Adipocyte (in vitro differentiated cells): Measurements from ENCODE around the gene THRSP.
"Not testable (repeated sequence)": the region's sequence is repeated elsewhere in the genome, so short reads cannot be mapped to it uniquely, and the experiment has no call there.

Source experiments
- DNase-seq: peaks from one replicate; pipeline ENCODE4 v3.0.0-alpha.2; 2015; ENCODE audit warnings: low read depth
- H3K27me3 ChIP-seq: replicated peaks from 2 replicates; pipeline ENCODE4 v1.7.0; 2013; ENCODE audit warnings: mild to moderate bottlenecking, low read length, moderate library complexity; ENCODE audit not compliant: control insufficient read depth, insufficient read depth
- H3K36me3 ChIP-seq: 2 replicates; pipeline ENCODE4 v1.7.0; 2013; ENCODE audit warnings: low read length, mild to moderate bottlenecking, moderate library complexity; ENCODE audit not compliant: control insufficient read depth, insufficient read depth, severe bottlenecking
- H3K4me1 ChIP-seq: 2 replicates; pipeline ENCODE4 v1.7.0; 2013; ENCODE audit warnings: mild to moderate bottlenecking, low read length, moderate library complexity; ENCODE audit not compliant: control insufficient read depth, insufficient read depth
- H3K4me3 ChIP-seq: 2 replicates; pipeline ENCODE4 v1.7.0; 2013; ENCODE audit warnings: mild to moderate bottlenecking, low read length, moderate library complexity
- H3K9ac ChIP-seq: 2 replicates; pipeline ENCODE4 v1.7.0; 2013; ENCODE audit warnings: mild to moderate bottlenecking, low read length, moderate library complexity
- H3K9me3 ChIP-seq: 2 replicates; pipeline ENCODE4 v1.7.0; 2013; ENCODE audit warnings: mild to moderate bottlenecking, low read length, moderate library complexity; ENCODE audit not compliant: control insufficient read depth

The THRSP gene

GRCh38 chr11:78063440-78064181, at the start of gene THRSP:
THRSP (plus strand) TSS chr11:78063861; CDS start chr11:78063882, 21 bp downstream.
- H3K4me3 ChIP-seq, result peak within 1 kb of the TSS; percentile 80
- peaks cover 37% of the 10 kb centered on the region for H3K4me1 ChIP-seq
- DNase-seq, result no peak
- peak within 1 kb of the TSS; percentile 78 for H3K9ac ChIP-seq
- H3K9me3 ChIP-seq, result no peaks in the 10 kb centered on the region
- no peaks in the 10 kb centered on the region for H3K27me3 ChIP-seq
- H3K36me3 ChIP-seq, result peaks cover 12% of the 10 kb centered on the region

- not testable (repeated sequence) for H3K27me3 ChIP-seq, H3K9ac ChIP-seq, DNase-seq, H3K4me3 ChIP-seq, H3K36me3 ChIP-seq, H3K9me3 ChIP-seq, H3K4me1 ChIP-seq
These were observed 48.6 kb upstream of the THRSP start for GRCh38 chr11:78014937-78015520.

- Histone ChIP-seq H3K36me3 (no peaks in the 10 kb centered on the region), H3K9ac (no peak overlapping the region), H3K4me3 (no peak overlapping the region), H3K4me1 (no peaks in the 10 kb centered on the region), H3K27me3 (no peaks in the 10 kb centered on the region), H3K9me3 (no peaks in the 10 kb centered on the region)
- no peak for DNase-seq
These were observed 47.8 kb upstream of the THRSP start for GRCh38 chr11:78015878-78016277.

GRCh38 chr11:78019808-78020207, 43.9 kb upstream of the THRSP start:
- DNase-seq, result no peak
- peaks cover 5% of the 10 kb centered on the region for H3K27me3 ChIP-seq
- H3K4me1 ChIP-seq, result no peaks in the 10 kb centered on the region
- H3K4me3 ChIP-seq, result no peak overlapping the region
- H3K9ac ChIP-seq, result no peak overlapping the region
- no peaks in the 10 kb centered on the region for H3K36me3 ChIP-seq
- H3K9me3 ChIP-seq, result no peaks in the 10 kb centered on the region

GRCh38 chr11:78020246-78020645, 43.4 kb upstream of the THRSP start:
- H3K9ac ChIP-seq, result no peak overlapping the region
- no peaks in the 10 kb centered on the region for H3K36me3 ChIP-seq
- peak; percentile 15 for DNase-seq
- H3K9me3 ChIP-seq, result no peaks in the 10 kb centered on the region
- H3K4me1 ChIP-seq, result no peaks in the 10 kb centered on the region
- peaks cover 5% of the 10 kb centered on the region for H3K27me3 ChIP-seq
- H3K4me3 ChIP-seq, result no peak overlapping the region

- DNase-seq, result no peak
- Histone ChIP-seq H3K27me3 (peaks cover 5% of the 10 kb centered on the region), H3K4me3 (no peak overlapping the region), H3K9ac (no peak overlapping the region), H3K9me3 (no peaks in the 10 kb centered on the region), H3K36me3 (no peaks in the 10 kb centered on the region), H3K4me1 (no peaks in the 10 kb centered on the region)
These were observed 42.0 kb upstream of the THRSP start for GRCh38 chr11:78021611-78022010.

GRCh38 chr11:78022397-78023396, 41.0 kb upstream of the THRSP start, which contains the start of gene KCTD14:
KCTD14 (minus strand) TSS chr11:78023276; CDS start chr11:78023249, 27 bp downstream.
- peaks cover 5% of the 10 kb centered on the region for H3K27me3 ChIP-seq
- H3K9ac ChIP-seq, result peak within 1 kb of the TSS; percentile 61
- no peaks in the 10 kb centered on the region for H3K9me3 ChIP-seq
- H3K4me3 ChIP-seq, result peak within 1 kb of the TSS; percentile 75
- H3K36me3 ChIP-seq, result no peaks in the 10 kb centered on the region
- no peak for DNase-seq
- no peaks in the 10 kb centered on the region for H3K4me1 ChIP-seq

- Histone ChIP-seq H3K36me3 (no peaks in the 10 kb centered on the region), H3K9ac (peak overlapping the region; percentile 61), H3K9me3 (no peaks in the 10 kb centered on the region), H3K4me1 (no peaks in the 10 kb centered on the region), H3K27me3 (peaks cover 5% of the 10 kb centered on the region), H3K4me3 (peak overlapping the region; percentile 75)
- no peak for DNase-seq
These were observed 40.2 kb upstream of the THRSP start for GRCh38 chr11:78023426-78023825.

GRCh38 chr11:78025378-78025777, 38.3 kb upstream of the THRSP start:
- peaks cover 5% of the 10 kb centered on the region for H3K27me3 ChIP-seq
- H3K4me1 ChIP-seq, result no peaks in the 10 kb centered on the region
- H3K9ac ChIP-seq, result no peak overlapping the region
- no peaks in the 10 kb centered on the region for H3K9me3 ChIP-seq
- no peaks in the 10 kb centered on the region for H3K36me3 ChIP-seq
- H3K4me3 ChIP-seq, result no peak overlapping the region
- no peak for DNase-seq

GRCh38 chr11:78027759-78028158, 35.9 kb upstream of the THRSP start:
- no peak for DNase-seq
- H3K4me1 ChIP-seq, result no peaks in the 10 kb centered on the region
- no peak overlapping the region for H3K4me3 ChIP-seq
- no peak overlapping the region for H3K9ac ChIP-seq
- no peaks in the 10 kb centered on the region for H3K36me3 ChIP-seq
- H3K27me3 ChIP-seq, result peaks cover 2% of the 10 kb centered on the region
- no peaks in the 10 kb centered on the region for H3K9me3 ChIP-seq

- H3K27me3 ChIP-seq, H3K9ac ChIP-seq, H3K9me3 ChIP-seq, H3K4me3 ChIP-seq, H3K36me3 ChIP-seq, H3K4me1 ChIP-seq, DNase-seq: not testable (repeated sequence)
These were observed 35.2 kb upstream of the THRSP start for GRCh38 chr11:78028423-78028822.
